Colonic mucosa (tissue), 4 donors: ENCODE results near the gene NAA50. TPM values are rescaled to one million over a fixed set of nuclear protein-coding genes. Genes with fewer than 3 reads are reported as not detected.

Source experiments
- DNase-seq: peaks from one replicate; pipeline ENCODE4 v3.0.0-alpha.2; 2020
- H3K27ac ChIP-seq: fragments of 200-600 bp; one replicate; pipeline ENCODE4 v1.8.0; 2021
- H3K27me3 ChIP-seq: fragments of 200-600 bp; one replicate; pipeline ENCODE4 v1.8.0; 2021
- H3K36me3 ChIP-seq: fragments of 200-600 bp; one replicate; pipeline ENCODE4 v1.8.0; 2021
- H3K4me1 ChIP-seq: fragments of 200-600 bp; one replicate; pipeline ENCODE4 v1.8.0; 2021; ENCODE audit warnings: mild to moderate bottlenecking
- H3K4me3 ChIP-seq: fragments of 200-600 bp; one replicate; pipeline ENCODE4 v1.8.0; 2021
- H3K9ac ChIP-seq, 2 donors: one replicate each; pipeline ENCODE4 v1.7.0; 2013; ENCODE audit warnings: control low read depth in 2 of 2, low read depth in 2 of 2, low read length in 2 of 2
- H3K9me3 ChIP-seq: fragments of 200-600 bp; one replicate; pipeline ENCODE4 v1.8.0; 2021
- CTCF ChIP-seq: fragments of 200-600 bp; IDR thresholded peaks from one replicate; pipeline ENCODE4 v1.8.0; 2022; ENCODE audit warnings: antibody characterized with exemption, mild to moderate bottlenecking
- intact Hi-C: fragments of 100-400 bp; cut with DNase I; formaldehyde crosslinking; loops from one replicate; pipeline ENCODE4 v1.14.1; 2022
- total RNA-seq, 2 donors: library from RNA; stranded (reverse); fragmentation: NEBNext Ultra II Directional in 1 of 2; extraction: Animal tissue kit (Norgen Biotek cat#: 25700) in 1 of 2; gene quantifications; one replicate each; pipeline ENCODE4 v1.2.1, GENCODE V29; 2021
- donor health status: healthy.
- donor health status: DM: no; HTN: no; CAD: no.
- donor health status: DM: no; HTN: no; CAD: no.

The NAA50 gene
- total RNA-seq, 2 donors from 2014 or later: 107 to 124 TPM

GRCh38 chr3:113676261-113676660 is 69.8 kb downstream of the NAA50 start:
- Histone ChIP-seq H3K4me3 (no peak overlapping the region), H3K27ac (no peak overlapping the region), H3K9ac (no peak overlapping the region), H3K36me3 (no peaks in the 10 kb centered on the region), H3K27me3 (no peaks in the 10 kb centered on the region), H3K4me1 (no peaks in the 10 kb centered on the region), H3K9me3 (no peaks in the 10 kb centered on the region)
- no peak for DNase-seq
- TF ChIP-seq CTCF: no peak
- intact Hi-C loops: no loop called here

GRCh38 chr3:113673593-113673992 is 72.5 kb downstream of the NAA50 start:
- Histone ChIP-seq H3K36me3 (no peaks in the 10 kb centered on the region), H3K9me3 (no peaks in the 10 kb centered on the region), H3K9ac (no peak overlapping the region), H3K4me1 (no peaks in the 10 kb centered on the region), H3K27ac (no peak overlapping the region), H3K4me3 (no peak overlapping the region), H3K27me3 (no peaks in the 10 kb centered on the region)
- TF ChIP-seq CTCF: no peak
- intact Hi-C loops: no loop called here
- no peak for DNase-seq

GRCh38 chr3:113668015-113668414 is 78.0 kb downstream of the NAA50 start:
- Histone ChIP-seq H3K4me3 (no peak overlapping the region), H3K27me3 (no peaks in the 10 kb centered on the region), H3K27ac (no peak overlapping the region), H3K9ac (no peak overlapping the region), H3K4me1 (no peaks in the 10 kb centered on the region), H3K36me3 (no peaks in the 10 kb centered on the region), H3K9me3 (no peaks in the 10 kb centered on the region)
- no peak for DNase-seq
- intact Hi-C loops: no loop called here
- TF ChIP-seq CTCF: no peak

Other genes starting within 250 kb of the NAA50 start
- 10 to 100 TPM; 20.7 to 26.0 TPM for gene SPICE1, start 231.1 kb downstream of the NAA50 start, total RNA-seq
- 10 to 100 TPM; 35.9 to 42.1 TPM for gene SIDT1, start 213.7 kb downstream of the NAA50 start, total RNA-seq
- gene USF3, start 49.6 kb downstream of the NAA50 start, total RNA-seq: 10 to 100 TPM; 18.4 to 22.7 TPM
- gene ATP6V1A, start 786 bp upstream of the NAA50 start, total RNA-seq: 10 to 100 TPM; 79.1 to 93.4 TPM
- gene GRAMD1C, start 92.5 kb upstream of the NAA50 start, total RNA-seq: 10 to 100 TPM in 1 of 2 donors, 1 to 10 TPM in 1; 4.1 to 10.2 TPM
- 10 to 100 TPM; 31.3 to 33.2 TPM for gene ZDHHC23, start 201.8 kb upstream of the NAA50 start, total RNA-seq